Stimulated activated CD8-positive, alpha-beta memory T cell treated with anti-CD3 and anti-CD28 coated beads, Interleukin-4, amount 100 ng/mL, for 24 hours (primary cell): Measurements from ENCODE around the gene DDX1.

Experiments
- DNase-seq: peaks from one replicate; pipeline ENCODE4 v3.0.0-alpha.2; 2020; ENCODE audit warnings: low read depth

Gene DDX1

GRCh38 chr2:15562354-15563031 is 29.2 kb upstream of the DDX1 start:
- no peak for DNase-seq

DNA sequence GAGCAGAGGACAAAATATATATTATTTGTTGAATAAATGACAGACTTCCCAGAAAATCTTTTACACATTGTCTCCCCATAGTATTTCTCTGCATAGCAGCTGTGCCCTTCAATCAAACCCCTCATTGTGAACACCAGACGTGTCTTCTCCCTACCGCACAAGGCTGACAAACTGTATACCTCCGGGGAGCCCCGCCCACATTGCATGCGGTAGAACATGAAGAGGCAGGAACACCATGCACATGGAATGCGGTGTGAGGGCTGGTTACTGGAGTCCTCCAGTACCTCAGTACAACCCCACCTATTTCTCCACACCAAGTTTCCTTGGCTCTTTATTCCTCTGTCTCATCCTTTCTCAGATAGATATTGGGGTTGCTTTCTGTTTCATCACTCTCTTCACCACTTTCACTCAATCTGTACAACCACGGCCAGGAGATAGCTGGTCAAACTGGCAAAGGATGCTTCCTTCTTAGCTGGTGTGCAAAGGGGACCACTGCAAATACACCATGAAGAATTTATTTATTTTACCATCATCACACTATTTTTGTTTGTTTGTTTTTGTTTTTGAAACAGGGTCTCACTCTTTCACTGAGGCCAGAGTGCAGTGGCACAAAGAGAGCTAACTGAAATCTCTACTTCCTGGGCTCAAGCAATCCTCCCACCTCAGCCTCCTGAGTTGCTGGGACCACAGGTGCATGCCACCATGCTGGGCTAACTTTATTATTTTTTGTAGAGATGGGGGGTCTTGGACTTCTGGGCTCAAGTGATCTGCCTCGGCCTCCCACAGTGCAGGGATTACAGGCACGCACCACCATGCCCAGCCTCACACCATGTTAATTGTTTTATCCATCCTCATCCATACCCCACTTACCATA is 28.2 kb upstream of the DDX1 start:
- no peak for DNase-seq

- no peak for DNase-seq
Observed at GRCh38 chr2:15565392-15565791, 26.3 kb upstream of the DDX1 start.

- DNase-seq = no peak
Observed at GRCh38 chr2:15565994-15566671, 25.5 kb upstream of the DDX1 start.

- DNase-seq = no peak
Observed at GRCh38 chr2:15566912-15567311, 24.8 kb upstream of the DDX1 start.

DNA sequence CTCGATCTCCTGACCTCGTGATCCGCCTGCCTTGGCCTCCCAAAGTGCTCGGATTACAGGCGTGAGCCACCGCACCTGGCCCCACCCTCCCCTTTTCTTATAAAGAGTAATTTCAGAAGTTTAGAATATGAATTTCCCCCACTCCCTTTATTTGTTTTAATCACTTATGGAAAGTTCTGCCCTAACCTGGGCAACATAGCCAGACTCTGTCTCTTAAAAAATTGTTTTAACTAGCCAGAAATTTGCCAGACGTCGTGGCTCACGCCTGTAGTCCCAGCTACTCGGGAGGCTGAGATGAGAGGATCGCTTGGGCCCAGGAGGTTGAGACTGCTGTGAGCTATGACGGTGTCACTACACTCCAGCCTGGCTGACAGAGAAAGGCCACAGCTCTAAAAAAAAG is 22.8 kb upstream of the DDX1 start:
- DNase-seq = no peak

- DNase-seq = no peak
Observed at GRCh38 chr2:15570104-15570503, 21.6 kb upstream of the DDX1 start.

GRCh38 chr2:15571729-15572128 is 19.9 kb upstream of the DDX1 start:
- no peak for DNase-seq

GRCh38 chr2:15577071-15577735 is 14.5 kb upstream of the DDX1 start:
- DNase-seq = peak; percentile 82

DNA sequence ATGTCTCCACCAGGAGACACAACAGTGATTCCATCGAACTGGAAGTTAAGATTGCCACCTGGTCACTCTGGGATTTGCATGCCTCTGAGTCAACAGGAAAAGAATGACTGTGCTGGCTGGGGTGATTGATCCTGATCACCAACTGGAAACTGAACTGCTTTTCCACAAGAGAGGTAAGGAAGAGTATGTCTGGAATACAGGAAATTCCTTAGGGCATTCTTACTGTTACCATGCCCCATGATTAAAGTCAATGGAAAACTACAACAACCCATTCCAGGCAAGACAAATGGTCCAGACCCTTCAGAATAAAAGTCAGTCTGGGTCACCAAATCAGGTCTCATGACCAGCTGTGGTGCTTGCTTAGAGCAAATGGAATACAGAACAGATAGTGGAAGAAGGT is 12.0 kb upstream of the DDX1 start:
- DNase-seq = no peak

DNA sequence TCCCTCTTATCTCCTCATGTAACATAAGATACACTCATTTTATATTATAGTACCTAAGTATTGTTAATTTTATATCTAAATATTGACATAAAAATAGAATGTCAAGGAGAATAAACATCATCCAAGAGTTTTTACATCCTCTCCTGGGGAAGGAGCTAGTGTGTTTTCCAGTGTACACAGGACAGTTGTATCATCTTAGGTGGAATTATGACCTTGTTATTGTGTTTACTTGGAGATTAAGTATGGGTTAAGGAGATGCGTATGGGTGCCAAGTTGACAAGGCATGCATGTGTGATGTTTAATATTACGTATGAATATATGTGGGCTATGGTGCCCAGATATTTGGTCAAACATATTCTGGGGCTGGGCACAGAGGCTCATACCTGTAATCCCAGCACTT is 11.2 kb upstream of the DDX1 start:
- DNase-seq = no peak

DNA sequence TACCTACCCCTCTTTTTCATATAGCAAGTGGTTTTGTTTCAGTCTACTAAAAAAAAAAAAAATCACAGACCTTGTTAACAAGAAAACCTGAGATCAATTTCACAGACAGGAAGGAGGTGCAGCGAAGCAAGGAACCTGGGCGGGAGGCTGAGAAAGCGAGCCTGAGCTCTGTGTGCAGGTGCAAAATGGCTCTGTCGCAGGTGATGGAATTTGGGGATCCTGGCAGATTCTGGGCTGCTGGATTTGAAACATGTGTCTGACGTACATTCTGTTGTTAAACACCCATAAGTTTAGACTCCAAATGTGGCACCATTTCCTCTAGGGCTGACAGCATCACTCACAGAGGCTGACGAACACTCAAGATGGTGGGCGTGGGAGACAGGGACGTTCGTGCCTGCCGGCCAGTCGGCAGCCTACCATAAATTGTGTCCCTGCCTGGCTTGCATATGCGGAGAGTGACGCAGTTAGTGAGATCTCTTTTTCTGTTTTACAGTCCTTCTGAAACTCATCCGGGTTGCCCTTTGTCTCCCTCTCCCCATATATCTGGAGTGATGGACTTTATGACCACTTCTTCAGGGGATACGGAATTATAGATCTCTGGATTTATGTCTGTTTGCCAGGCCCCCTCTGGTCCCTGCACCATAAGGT is 8.8 kb upstream of the DDX1 start:
- DNase-seq = no peak

- no peak for DNase-seq
Observed at GRCh38 chr2:15583826-15584225, 7.8 kb upstream of the DDX1 start.

DNA sequence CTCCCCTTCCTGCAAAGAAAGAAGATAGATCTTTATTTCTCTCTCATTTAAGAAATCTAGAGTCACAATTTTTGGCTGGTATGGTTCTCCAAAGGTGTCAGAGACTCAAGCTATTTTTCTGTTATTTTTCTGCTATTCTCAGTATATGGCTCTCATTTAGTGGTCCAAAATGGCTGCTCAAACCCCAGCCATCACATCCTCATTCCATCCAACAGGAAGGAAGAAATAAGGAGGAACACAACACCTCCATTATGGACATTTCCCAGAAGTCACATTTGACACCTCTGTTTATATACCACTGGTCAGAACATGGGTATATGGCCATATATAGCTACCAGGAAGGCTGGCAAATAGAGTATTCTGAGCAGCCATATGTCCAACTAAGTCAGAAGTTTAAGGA is 7.4 kb upstream of the DDX1 start:
- no peak for DNase-seq

GRCh38 chr2:15584767-15585469 is 6.8 kb upstream of the DDX1 start:
- no peak for DNase-seq

DNA sequence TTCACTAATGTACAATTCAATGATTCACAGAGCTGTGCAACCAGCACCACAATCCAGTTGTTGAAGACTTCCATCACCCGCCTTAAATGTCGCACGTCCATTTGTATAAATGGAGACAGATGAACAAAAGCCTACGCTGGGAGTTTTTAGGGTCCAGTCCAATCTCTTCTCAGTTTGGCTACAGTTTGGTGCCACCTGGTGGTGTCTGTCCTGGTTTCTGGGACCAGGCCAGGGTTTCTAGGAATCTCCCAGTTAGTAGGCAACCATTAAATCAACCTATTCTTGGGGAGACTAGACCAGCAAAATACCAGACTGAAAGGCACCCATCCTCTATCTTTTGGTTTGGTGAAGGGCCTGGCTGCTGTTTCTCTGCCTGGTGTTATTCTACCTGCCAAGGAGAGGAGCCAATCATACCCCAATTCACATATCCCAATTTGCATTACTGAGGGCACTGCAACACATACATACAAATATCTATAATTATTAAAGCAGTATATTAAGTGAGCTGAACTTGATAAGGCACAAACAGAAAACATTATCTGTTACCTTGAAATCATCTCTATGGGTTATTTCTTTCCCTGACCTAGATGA is 3.2 kb upstream of the DDX1 start:
- DNase-seq = no peak

DNA sequence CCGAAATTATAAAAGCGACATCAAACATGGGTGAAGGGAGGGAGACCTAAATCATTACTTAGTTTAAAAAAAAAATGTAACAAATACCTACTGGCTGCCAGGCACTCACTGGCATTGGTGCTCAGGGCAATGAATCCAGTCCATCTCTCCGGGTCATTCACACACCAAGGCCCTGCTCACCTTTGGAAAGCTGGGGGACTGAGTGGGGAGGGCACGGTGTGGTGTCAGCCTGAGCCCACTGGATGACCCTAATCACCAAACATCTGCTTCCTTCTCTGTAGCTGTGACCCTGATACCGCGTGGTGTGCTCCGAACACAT is 336 bp upstream of the DDX1 start:
- no peak for DNase-seq

DNA sequence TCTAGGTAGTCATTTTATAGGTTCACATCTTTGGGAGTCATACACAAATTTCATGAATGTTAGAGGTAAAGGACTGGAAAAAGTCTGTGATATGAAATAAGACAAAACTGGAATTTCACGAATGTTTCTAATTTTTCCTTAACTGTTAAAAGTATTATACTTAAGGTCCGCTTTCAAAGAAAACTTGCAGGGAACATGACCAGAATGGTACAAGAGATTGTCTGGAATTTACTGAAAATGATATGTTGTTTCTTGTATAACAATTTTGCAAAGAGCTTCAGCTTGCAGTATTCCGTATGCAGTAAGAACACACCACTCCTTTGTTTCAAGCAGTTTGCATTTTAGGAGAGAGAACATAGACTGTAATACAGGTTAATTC is 1.6 kb downstream of the DDX1 start:
- no peak for DNase-seq

GRCh38 chr2:15594291-15595256 is 2.9 kb downstream of the DDX1 start:
- DNase-seq = no peak

DNA sequence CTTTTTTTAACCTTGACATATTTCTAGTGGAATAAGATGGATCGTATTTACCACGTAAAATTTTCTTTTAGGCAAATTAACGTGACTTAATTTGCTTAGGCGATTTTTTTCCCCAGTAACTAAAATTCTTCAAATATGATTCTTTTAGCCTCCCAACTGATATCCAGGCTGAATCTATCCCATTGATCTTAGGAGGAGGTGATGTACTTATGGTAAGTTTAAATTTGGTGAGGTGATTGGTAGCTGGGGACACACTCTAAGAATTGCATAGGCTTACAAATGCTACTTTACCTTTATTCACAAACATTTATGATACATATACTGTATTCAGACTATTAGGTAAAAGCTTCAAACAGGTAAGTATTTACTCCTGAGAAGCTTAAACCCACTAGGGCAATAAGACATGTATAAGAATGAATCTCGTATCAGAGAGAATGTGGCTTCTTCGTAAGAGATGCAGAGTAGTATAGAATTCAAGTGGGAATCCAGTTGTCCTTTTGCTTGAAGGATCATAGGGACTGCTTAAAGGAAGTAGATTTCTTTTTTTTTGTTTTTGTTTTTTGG is 3.8 kb downstream of the DDX1 start:
- DNase-seq = no peak
